ENCODE measurements around the gene TXNDC12.

- TF ChIP-seq POLR2A (IDR thresholded peaks at IDR 0.05) (no peak), CTCF (IDR thresholded peaks at IDR 0.05) (no peak)
Observed at GRCh38 chr1:51982161-51982560, 72.8 kb downstream of the TXNDC12 start.
